ENCODE measurements around the gene PPM1A. TPM values are rescaled to one million over a fixed set of nuclear protein-coding genes. Genes with fewer than 3 reads are reported as not detected.
A peak's percentile ranks its signal among the peaks of the same experiment; 100 is the strongest.

PPM1A gene
- total RNA-seq, 2 donors from 2014 or later = 37.4 to 58.3 TPM

GRCh38 chr14:60251877-60252276 lies 2.9 kb downstream of the PPM1A start:
- Histone ChIP-seq H3K4me1 (ENCODE audit: control insufficient read depth in 1 of 2, low read depth in 2 of 2) (peaks cover 29 to 50% of the 10 kb centered on the region in 2 donors), H3K9me3 (no peaks in the 10 kb centered on the region), H3K4me3 (peak overlapping the region; percentile 92), H3K36me3 (no peaks in the 10 kb centered on the region), H3K27me3 (replicated peaks; ENCODE audit: insufficient read depth) (no peaks in the 10 kb centered on the region), H3K27ac (no peak overlapping the region)
- DNase-seq (ENCODE audit: low spot score) (no peak), ATAC-seq (ENCODE audit: insufficient number of reproducible peaks, low FRiP score, low read depth) (no peak)
- TF ChIP-seq, protein P1, sequence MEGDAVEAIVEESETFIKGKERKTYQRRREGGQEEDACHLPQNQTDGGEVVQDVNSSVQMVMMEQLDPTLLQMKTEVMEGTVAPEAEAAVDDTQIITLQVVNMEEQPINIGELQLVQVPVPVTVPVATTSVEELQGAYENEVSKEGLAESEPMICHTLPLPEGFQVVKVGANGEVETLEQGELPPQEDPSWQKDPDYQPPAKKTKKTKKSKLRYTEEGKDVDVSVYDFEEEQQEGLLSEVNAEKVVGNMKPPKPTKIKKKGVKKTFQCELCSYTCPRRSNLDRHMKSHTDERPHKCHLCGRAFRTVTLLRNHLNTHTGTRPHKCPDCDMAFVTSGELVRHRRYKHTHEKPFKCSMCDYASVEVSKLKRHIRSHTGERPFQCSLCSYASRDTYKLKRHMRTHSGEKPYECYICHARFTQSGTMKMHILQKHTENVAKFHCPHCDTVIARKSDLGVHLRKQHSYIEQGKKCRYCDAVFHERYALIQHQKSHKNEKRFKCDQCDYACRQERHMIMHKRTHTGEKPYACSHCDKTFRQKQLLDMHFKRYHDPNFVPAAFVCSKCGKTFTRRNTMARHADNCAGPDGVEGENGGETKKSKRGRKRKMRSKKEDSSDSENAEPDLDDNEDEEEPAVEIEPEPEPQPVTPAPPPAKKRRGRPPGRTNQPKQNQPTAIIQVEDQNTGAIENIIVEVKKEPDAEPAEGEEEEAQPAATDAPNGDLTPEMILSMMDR (IDR thresholded peaks at IDR 0.05) = no peak

DNA sequence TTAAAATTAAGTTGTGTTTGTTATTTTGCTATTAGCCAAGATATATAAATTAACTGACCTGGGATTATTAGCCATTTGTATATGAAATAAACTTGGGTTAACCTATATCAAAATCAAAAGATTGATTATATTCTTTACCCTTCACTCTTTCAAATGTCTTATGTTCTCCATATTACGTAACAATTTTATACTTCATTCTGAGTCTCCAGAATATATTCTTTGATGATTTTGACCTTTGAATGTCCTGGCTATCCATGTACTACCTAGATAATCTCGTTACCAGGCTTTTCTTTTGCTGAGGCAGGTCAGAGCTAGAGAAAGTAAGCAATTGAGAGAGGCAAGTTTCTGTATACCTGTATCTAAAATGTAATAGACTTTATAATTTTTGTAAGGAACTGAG lies 3.6 kb downstream of the PPM1A start:
- TF ChIP-seq, protein P1 (IDR thresholded peaks at IDR 0.05) = no peak
- Histone ChIP-seq H3K27me3 (replicated peaks; ENCODE audit: insufficient read depth) (no peaks in the 10 kb centered on the region), H3K4me3 (no peak overlapping the region), H3K27ac (no peak overlapping the region), H3K9me3 (no peaks in the 10 kb centered on the region), H3K4me1 (ENCODE audit: control insufficient read depth in 1 of 2, low read depth in 2 of 2) (peaks cover 26 to 50% of the 10 kb centered on the region in 2 donors), H3K36me3 (no peaks in the 10 kb centered on the region)
- DNase-seq (ENCODE audit: low spot score) (no peak), ATAC-seq (ENCODE audit: insufficient number of reproducible peaks, low FRiP score, low read depth) (no peak)

DNA sequence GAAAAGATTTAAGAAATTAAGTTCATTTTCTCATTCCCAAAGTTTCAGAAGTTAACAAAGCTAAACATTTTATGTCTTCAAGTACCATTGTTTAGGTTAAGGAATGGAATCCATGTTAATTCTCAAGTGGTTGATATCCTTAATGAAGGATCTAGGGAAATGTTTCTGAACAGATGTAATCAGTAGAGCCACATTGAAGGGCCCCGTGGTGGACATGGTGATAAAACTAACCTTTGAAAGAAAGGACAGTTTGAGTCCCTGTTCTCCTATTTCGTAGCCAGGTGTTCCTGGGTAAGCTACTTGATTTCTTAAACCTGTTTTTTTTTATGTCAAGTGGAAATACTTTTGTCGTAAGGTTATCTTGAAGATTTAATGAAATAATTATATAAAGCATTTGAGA lies 4.6 kb downstream of the PPM1A start:
- H3K27ac ChIP-seq = no peak overlapping the region
- H3K4me3 ChIP-seq = no peak overlapping the region
- no peaks in the 10 kb centered on the region for H3K36me3 ChIP-seq
- peaks cover 26 to 60% of the 10 kb centered on the region in 2 donors for H3K4me1 ChIP-seq (ENCODE audit: control insufficient read depth in 1 of 2, low read depth in 2 of 2)
- no peak for ATAC-seq (ENCODE audit: insufficient number of reproducible peaks, low FRiP score, low read depth)
- no peaks in the 10 kb centered on the region for H3K9me3 ChIP-seq
- no peaks in the 10 kb centered on the region for H3K27me3 ChIP-seq (replicated peaks; ENCODE audit: insufficient read depth)
- TF ChIP-seq, protein P1 (IDR thresholded peaks at IDR 0.05) = no peak
- DNase-seq (ENCODE audit: low spot score) = no peak

- Histone ChIP-seq H3K27me3 (replicated peaks; ENCODE audit: insufficient read depth) (no peaks in the 10 kb centered on the region), H3K4me1 (ENCODE audit: control insufficient read depth in 1 of 2, low read depth in 2 of 2) (peaks cover 26 to 63% of the 10 kb centered on the region in 2 donors), H3K27ac (no peak overlapping the region), H3K36me3 (no peaks in the 10 kb centered on the region), H3K4me3 (no peak overlapping the region), H3K9me3 (no peaks in the 10 kb centered on the region)
- ATAC-seq (ENCODE audit: insufficient number of reproducible peaks, low FRiP score, low read depth) = no peak
- TF ChIP-seq, protein P1 (IDR thresholded peaks at IDR 0.05) = no peak
- no peak for DNase-seq (ENCODE audit: low spot score)
These were observed 5.2 kb downstream of the PPM1A start for GRCh38 chr14:60254176-60254575.

GRCh38 chr14:60257865-60258264 lies 8.8 kb downstream of the PPM1A start:
- Histone ChIP-seq H3K4me3 (no peak overlapping the region), H3K27ac (no peak overlapping the region), H3K36me3 (no peaks in the 10 kb centered on the region), H3K9me3 (no peaks in the 10 kb centered on the region), H3K4me1 (ENCODE audit: control insufficient read depth in 1 of 2, low read depth in 2 of 2) (peaks cover 24 to 45% of the 10 kb centered on the region in 2 donors), H3K27me3 (replicated peaks; ENCODE audit: insufficient read depth) (no peaks in the 10 kb centered on the region)
- TF ChIP-seq, protein P1 (IDR thresholded peaks at IDR 0.05) = no peak
- ATAC-seq (ENCODE audit: insufficient number of reproducible peaks, low FRiP score, low read depth) (no peak), DNase-seq (ENCODE audit: low spot score) (no peak)
